Endothelial cell (in vitro differentiated cells): Measurements from ENCODE around the gene HNRNPF. TPM values are rescaled to one million over a fixed set of nuclear protein-coding genes. Genes with fewer than 3 reads are reported as not detected.
A peak's percentile ranks its signal among the peaks of the same experiment; 100 is the strongest.

Experiments used
- DNase-seq: peaks from one replicate; pipeline ENCODE4 v3.0.0; 2021; ENCODE audit warnings: low spot score
- H3K27ac Mint-ChIP-seq: one replicate; pipeline ENCODE4 v1.8.0; 2021; ENCODE audit warnings: mixed read lengths, inconsistent platforms; ENCODE audit not compliant: unreplicated experiment
- H3K27me3 Mint-ChIP-seq: one replicate; pipeline ENCODE4 v1.8.0; 2021; ENCODE audit warnings: mild to moderate bottlenecking, moderate library complexity, mixed read lengths, inconsistent platforms; ENCODE audit not compliant: unreplicated experiment
- H3K36me3 Mint-ChIP-seq: one replicate; pipeline ENCODE4 v1.8.0; 2021; ENCODE audit warnings: mild to moderate bottlenecking, low read depth, mixed read lengths, inconsistent platforms; ENCODE audit not compliant: unreplicated experiment
- H3K4me1 Mint-ChIP-seq: one replicate; pipeline ENCODE4 v1.8.0; 2021; ENCODE audit warnings: mild to moderate bottlenecking, mixed read lengths, inconsistent platforms; ENCODE audit not compliant: unreplicated experiment
- H3K4me3 Mint-ChIP-seq: one replicate; pipeline ENCODE4 v1.8.0; 2021; ENCODE audit warnings: mild to moderate bottlenecking, mixed read lengths, inconsistent platforms; ENCODE audit not compliant: unreplicated experiment
- H3K9me3 Mint-ChIP-seq: one replicate; pipeline ENCODE4 v1.8.0; 2021; ENCODE audit warnings: mixed read lengths, inconsistent platforms; ENCODE audit not compliant: unreplicated experiment
- CTCF ChIP-seq: fragments of 200-600 bp; sonication (generic); IDR thresholded peaks from one replicate; pipeline ENCODE4 v1.5.0; 2021; ENCODE audit warnings: antibody characterized with exemption; ENCODE audit not compliant: unreplicated experiment
- total RNA-seq: library from RNA; stranded (reverse); fragmentation: NEBNext Ultra II Directional; extraction: Animal tissue kit (Norgen Biotek cat#: 25700); gene quantifications from one replicate; pipeline ENCODE4 v1.2.1, GENCODE V29; 2021; ENCODE audit not compliant: unreplicated experiment

HNRNPF gene
- total RNA-seq, 1 donor from 2014 or later: 194 TPM

- H3K27me3 Mint-ChIP-seq: peaks cover 3% of the 10 kb centered on the region
- no peaks in the 10 kb centered on the region for H3K4me1 Mint-ChIP-seq
- no peaks in the 10 kb centered on the region for H3K9me3 Mint-ChIP-seq
- DNase-seq: no peak
- H3K4me3 Mint-ChIP-seq: no peak overlapping the region
- TF ChIP-seq CTCF: no peak
- H3K27ac Mint-ChIP-seq: no peak overlapping the region
- H3K36me3 Mint-ChIP-seq: no peaks in the 10 kb centered on the region
Observed at GRCh38 chr10:43350156-43350555, 58.8 kb downstream of the HNRNPF start.

- Mint-ChIP-seq H3K27me3 (peaks cover 5% of the 10 kb centered on the region), H3K9me3 (no peaks in the 10 kb centered on the region), H3K4me3 (no peak overlapping the region), H3K36me3 (no peaks in the 10 kb centered on the region), H3K27ac (no peak overlapping the region), H3K4me1 (no peaks in the 10 kb centered on the region)
- TF ChIP-seq CTCF: peak; percentile 81
- DNase-seq: peak; percentile 87
Observed at GRCh38 chr10:43348511-43349312, 60.3 kb downstream of the HNRNPF start.

GRCh38 chr10:43347997-43348396 lies 61.0 kb downstream of the HNRNPF start:
- Mint-ChIP-seq H3K4me3 (no peak overlapping the region), H3K27me3 (peaks cover 5% of the 10 kb centered on the region), H3K9me3 (no peaks in the 10 kb centered on the region), H3K4me1 (no peaks in the 10 kb centered on the region), H3K27ac (no peak overlapping the region), H3K36me3 (no peaks in the 10 kb centered on the region)
- no peak for TF ChIP-seq CTCF
- DNase-seq: no peak

GRCh38 chr10:43344051-43344450 lies 64.9 kb downstream of the HNRNPF start:
- TF ChIP-seq CTCF: no peak

GRCh38 chr10:43343126-43343525 lies 65.9 kb downstream of the HNRNPF start:
- peaks cover 13% of the 10 kb centered on the region for H3K4me1 Mint-ChIP-seq
- no peak overlapping the region for H3K27ac Mint-ChIP-seq
- no peaks in the 10 kb centered on the region for H3K36me3 Mint-ChIP-seq
- peaks cover 12% of the 10 kb centered on the region for H3K27me3 Mint-ChIP-seq
- no peak for TF ChIP-seq CTCF
- DNase-seq: no peak
- H3K4me3 Mint-ChIP-seq: no peak overlapping the region
- no peaks in the 10 kb centered on the region for H3K9me3 Mint-ChIP-seq

More at GRCh38 chr10:43344051-43344450, 64.9 kb downstream of the HNRNPF start:
- DNase-seq: no peak
- peaks cover 13% of the 10 kb centered on the region for H3K4me1 Mint-ChIP-seq
- no peak overlapping the region for H3K27ac Mint-ChIP-seq
- no peak overlapping the region for H3K4me3 Mint-ChIP-seq
- H3K27me3 Mint-ChIP-seq: peaks cover 13% of the 10 kb centered on the region
- no peaks in the 10 kb centered on the region for H3K9me3 Mint-ChIP-seq
- no peaks in the 10 kb centered on the region for H3K36me3 Mint-ChIP-seq
